Measurements from ENCODE around the gene IL17RA. TPM values are rescaled to one million over a fixed set of nuclear protein-coding genes. Genes with fewer than 3 reads are reported as not detected.

The IL17RA gene
- total and polyA plus RNA-seq, 2 donors (not counting 3 experiments of a cell fraction or from before 2014, with no cell fraction given): 13.0 to 19.3 TPM

DNA sequence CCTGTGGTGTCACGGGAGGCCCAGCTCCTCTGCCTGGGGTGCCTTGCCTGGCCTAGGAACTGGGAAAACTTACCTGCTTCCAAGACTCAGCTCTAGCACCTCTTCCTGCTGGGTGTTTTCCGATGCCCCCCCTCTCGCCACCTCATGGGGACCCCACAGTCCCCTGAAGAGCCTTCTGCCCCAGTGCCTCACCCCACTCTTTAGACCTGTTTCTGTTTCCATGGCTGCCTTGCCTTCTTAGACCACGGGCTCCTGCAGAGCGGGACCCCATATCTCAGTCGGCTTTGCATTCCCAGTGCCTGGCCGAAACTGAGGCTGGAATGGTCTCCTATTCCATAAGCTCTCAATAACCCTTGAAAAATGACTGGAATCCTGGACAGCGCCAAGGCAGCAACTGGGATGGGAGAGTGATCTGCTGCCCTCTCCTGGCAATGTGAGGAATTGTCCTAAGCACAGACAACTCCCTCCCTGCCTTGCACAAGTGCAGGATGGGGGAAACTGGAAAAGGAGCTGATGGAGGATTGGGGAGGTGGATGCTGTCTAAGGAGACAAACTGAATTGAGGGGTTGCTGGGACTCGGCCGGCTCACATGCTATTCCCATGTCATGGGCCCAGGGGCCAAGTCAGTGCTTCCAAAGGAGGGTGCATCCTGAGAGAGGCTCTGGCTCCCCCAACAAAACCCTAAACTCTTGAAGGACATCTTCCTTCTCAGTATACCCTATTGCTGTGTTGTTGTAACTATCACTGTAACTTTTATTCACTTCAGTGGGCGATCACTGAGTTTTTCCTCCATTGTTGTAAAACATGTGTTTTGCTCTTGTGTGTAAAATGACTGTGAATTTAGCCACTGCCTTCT lies 26.6 kb upstream of the IL17RA start:
- H4K20me1 ChIP-seq (replicated peaks; ENCODE audit: control insufficient read depth, extremely low read depth, insufficient read depth, low read length): no peaks in the 10 kb centered on the region
- H2AFZ ChIP-seq (ENCODE audit: low read depth, low read length): no peak overlapping the region
- ChIA-PET CTCF (interaction anchor here (0.6 to 3.1 kb wide), 26 partner anchors 9 to 443 kb away, joined by 3 to 130 read pairs (median 6); no protein-coding TSS in a partner anchor), POLR2A (interaction anchor here (0.7 kb wide), 1 partner anchor 113 kb away, joined by 3 read pairs; no protein-coding TSS in a partner anchor)
- no peaks in the 10 kb centered on the region for H3K9me3 ChIP-seq (replicated peaks; ENCODE audit: control insufficient read depth, insufficient read depth, low read length)
- no peaks in the 10 kb centered on the region for H3K9me1 ChIP-seq (replicated peaks; ENCODE audit: control insufficient read depth, extremely low read depth, insufficient read depth, low read length)
- H3K4me1 ChIP-seq (ENCODE audit: control insufficient read depth, extremely low read depth, insufficient read depth, low read length): peaks cover 6% of the 10 kb centered on the region
- H3K79me2 ChIP-seq (ENCODE audit: control insufficient read depth, insufficient read depth, low read length): no peaks in the 10 kb centered on the region
- dilution Hi-C loops (cut with MboI; ENCODE audit: extremely low pct_ligation_motif_present, low sequenced_read_pairs) (no loop called here), intact Hi-C loops (cut with micrococcal nuclease) (loop anchor here (1.0 kb wide), 1 partner anchor 141 kb away; no protein-coding TSS in a partner anchor)
- TF ChIP-seq MAX (IDR thresholded peaks at IDR 0.05; ENCODE audit: insufficient read depth, insufficient read length) (no peak), MYC (IDR thresholded peaks at IDR 0.05; ENCODE audit: low read depth, low read length) (no peak), POLR2AphosphoS5 (IDR thresholded peaks at IDR 0.05; ENCODE audit: insufficient read depth, low read depth, low read length) (no peak), GATA2 (IDR thresholded peaks at IDR 0.05; ENCODE audit: insufficient read depth, insufficient read length, low read depth, low read length) (no peak)
- TF ChIP-seq, protein P1, sequence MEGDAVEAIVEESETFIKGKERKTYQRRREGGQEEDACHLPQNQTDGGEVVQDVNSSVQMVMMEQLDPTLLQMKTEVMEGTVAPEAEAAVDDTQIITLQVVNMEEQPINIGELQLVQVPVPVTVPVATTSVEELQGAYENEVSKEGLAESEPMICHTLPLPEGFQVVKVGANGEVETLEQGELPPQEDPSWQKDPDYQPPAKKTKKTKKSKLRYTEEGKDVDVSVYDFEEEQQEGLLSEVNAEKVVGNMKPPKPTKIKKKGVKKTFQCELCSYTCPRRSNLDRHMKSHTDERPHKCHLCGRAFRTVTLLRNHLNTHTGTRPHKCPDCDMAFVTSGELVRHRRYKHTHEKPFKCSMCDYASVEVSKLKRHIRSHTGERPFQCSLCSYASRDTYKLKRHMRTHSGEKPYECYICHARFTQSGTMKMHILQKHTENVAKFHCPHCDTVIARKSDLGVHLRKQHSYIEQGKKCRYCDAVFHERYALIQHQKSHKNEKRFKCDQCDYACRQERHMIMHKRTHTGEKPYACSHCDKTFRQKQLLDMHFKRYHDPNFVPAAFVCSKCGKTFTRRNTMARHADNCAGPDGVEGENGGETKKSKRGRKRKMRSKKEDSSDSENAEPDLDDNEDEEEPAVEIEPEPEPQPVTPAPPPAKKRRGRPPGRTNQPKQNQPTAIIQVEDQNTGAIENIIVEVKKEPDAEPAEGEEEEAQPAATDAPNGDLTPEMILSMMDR (IDR thresholded peaks at IDR 0.05; ENCODE audit: extremely low read depth in 1 of 2, insufficient read depth in 1 of 2, low read depth in 1 of 2, low read length in 2 of 2): peak; percentile 90 to 92
- peak; percentile 94 for FAIRE-seq
- H3K36me3 ChIP-seq (ENCODE audit: control insufficient read depth in 2 of 2, extremely low read depth in 1 of 2, insufficient read depth in 2 of 2, low read length in 2 of 2): no peaks in the 10 kb centered on the region
- H3K27me3 ChIP-seq (ENCODE audit: control insufficient read depth in 2 of 2, insufficient read depth in 2 of 2, low read length in 2 of 2): peaks cover 0 to 9% of the 10 kb centered on the region in 2 experiments
- H3K4me2 ChIP-seq (ENCODE audit: insufficient read depth, low read length): no peak overlapping the region
- no peak overlapping the region for H3K9ac ChIP-seq (replicated peaks; ENCODE audit: extremely low read depth, insufficient read depth, low read length)
- DNase-seq (ENCODE audit: low read depth, low spot score): peak; percentile 75
- H3K4me3 ChIP-seq (replicated peaks in 1 of 3; ENCODE audit: insufficient read depth in 1 of 3, low read depth in 1 of 3, low read length in 3 of 3): no peak overlapping the region
- no peak overlapping the region for H3K27ac ChIP-seq (ENCODE audit: insufficient read depth, low read depth, low read length)
- BruUV-seq (replicated peaks): no TSS peak
